Cerebellar cortex (tissue), 1 donor: ENCODE data around the gene NTN1.

Source experiments
- DNase-seq: peaks from one replicate; pipeline ENCODE4 v3.0.0-alpha.2; 2015; ENCODE audit warnings: low spot score

Gene NTN1

GRCh38 chr17:9231449-9232154 is 210.3 kb downstream of the NTN1 start:
- no peak for DNase-seq

- no peak for DNase-seq
These were observed 210.8 kb downstream of the NTN1 start for GRCh38 chr17:9232155-9232475.

- DNase-seq: no peak
These were observed 211.4 kb downstream of the NTN1 start for GRCh38 chr17:9232591-9233270.

- DNase-seq: no peak
These were observed 211.9 kb downstream of the NTN1 start for GRCh38 chr17:9233271-9233599.

GRCh38 chr17:9233761-9234160 is 212.5 kb downstream of the NTN1 start:
- no peak for DNase-seq

- no peak for DNase-seq
These were observed 213.2 kb downstream of the NTN1 start for GRCh38 chr17:9234389-9234945.

- no peak for DNase-seq
These were observed 214.0 kb downstream of the NTN1 start for GRCh38 chr17:9235346-9235745.

- DNase-seq: no peak
These were observed 215.2 kb downstream of the NTN1 start for GRCh38 chr17:9236286-9237052.

- DNase-seq: no peak
These were observed 215.7 kb downstream of the NTN1 start for GRCh38 chr17:9237053-9237410.

- no peak for DNase-seq
These were observed 216.5 kb downstream of the NTN1 start for GRCh38 chr17:9237661-9238301.

- no peak for DNase-seq
These were observed 217.3 kb downstream of the NTN1 start for GRCh38 chr17:9238340-9239245.

- DNase-seq: no peak
These were observed 218.0 kb downstream of the NTN1 start for GRCh38 chr17:9239246-9239792.

- DNase-seq: peak; percentile 18
These were observed 218.7 kb downstream of the NTN1 start for GRCh38 chr17:9239793-9240658.

GRCh38 chr17:9240659-9241370 is 219.5 kb downstream of the NTN1 start:
- peak; percentile 15 for DNase-seq

GRCh38 chr17:9241371-9241712 is 220.0 kb downstream of the NTN1 start:
- DNase-seq: peak; percentile 48

- peak; percentile 23 for DNase-seq
These were observed 220.6 kb downstream of the NTN1 start for GRCh38 chr17:9241774-9242496.

GRCh38 chr17:9242497-9242881 is 221.2 kb downstream of the NTN1 start:
- DNase-seq: no peak

GRCh38 chr17:9242983-9243382 is 221.7 kb downstream of the NTN1 start:
- no peak for DNase-seq
